HS-5 (cell line): Measurements from ENCODE around the gene ANTKMT.

Experiments used
- DNase-seq: peaks from one replicate; pipeline ENCODE4 v3.0.0-alpha.2; 2012; ENCODE audit warnings: low read depth

Gene ANTKMT

GRCh38 chr16:715477-716199, 5.3 kb upstream of the ANTKMT start:
- no peak for DNase-seq

GRCh38 chr16:716200-716568, 4.8 kb upstream of the ANTKMT start:
- no peak for DNase-seq

GRCh38 chr16:716768-717325, 4.1 kb upstream of the ANTKMT start:
- DNase-seq: no peak

- no peak for DNase-seq
Measured at GRCh38 chr16:717450-718245, 3.3 kb upstream of the ANTKMT start.

GRCh38 chr16:718389-718788, 2.6 kb upstream of the ANTKMT start:
- no peak for DNase-seq

GRCh38 chr16:718922-719321, 2.0 kb upstream of the ANTKMT start:
- DNase-seq: no peak

- DNase-seq: no peak
Measured at GRCh38 chr16:719815-720446, 1.0 kb upstream of the ANTKMT start.

- no peak for DNase-seq
Measured at GRCh38 chr16:720447-720989, 428 bp upstream of the ANTKMT start.

GRCh38 chr16:721765-722540, 1.0 kb downstream of the ANTKMT start:
- DNase-seq: no peak

GRCh38 chr16:722835-723633, 2.1 kb downstream of the ANTKMT start:
- no peak for DNase-seq

GRCh38 chr16:723695-724094, 2.7 kb downstream of the ANTKMT start:
- no peak for DNase-seq

- no peak for DNase-seq
Measured at GRCh38 chr16:724188-725040, 3.5 kb downstream of the ANTKMT start.

GRCh38 chr16:725041-725376, 4.1 kb downstream of the ANTKMT start:
- DNase-seq: no peak

- DNase-seq: no peak
Measured at GRCh38 chr16:725463-726187, 4.7 kb downstream of the ANTKMT start.

GRCh38 chr16:726188-726437, 5.2 kb downstream of the ANTKMT start:
- no peak for DNase-seq

GRCh38 chr16:726438-727290, 5.7 kb downstream of the ANTKMT start, which contains the start of the genes CCDC78 and HAGHL:
CCDC78 (minus strand) TSS chr16:726443; CDS start chr16:726367, 76 bp downstream.
HAGHL (plus strand) TSS chr16:727106; CDS start chr16:727510, 404 bp downstream.
- no peak for DNase-seq

GRCh38 chr16:727291-727977, 6.5 kb downstream of the ANTKMT start:
- DNase-seq: no peak
